Breast epithelium (tissue), 4 donors: Measurements from ENCODE around the gene C2CD2L. TPM values are rescaled to one million over a fixed set of nuclear protein-coding genes. Genes with fewer than 3 reads are reported as not detected.
"Not testable (repeated sequence)": the region's sequence is repeated elsewhere in the genome, so short reads cannot be mapped to it uniquely, and the experiment has no call there.

ENCODE experiments used
- DNase-seq, 2 donors: peaks; one replicate each; pipeline ENCODE4 v3.0.0-alpha.2; 2019; ENCODE audit warnings: low spot score in 2 of 2
- H3K27ac ChIP-seq, 2 donors: fragments of 200-600 bp; sonication (generic) in 1 of 2; one replicate each; pipeline ENCODE4 v1.5.1; 2016 to 2019; ENCODE audit warnings: mild to moderate bottlenecking in 1 of 2
- H3K27me3 ChIP-seq, 2 donors: fragments of 200-600 bp; sonication (generic) in 1 of 2; one replicate each; pipeline versions ENCODE4 v1.5.1 to v1.6.0; 2017 to 2019; ENCODE audit warnings: control low read depth in 1 of 2, mild to moderate bottlenecking in 1 of 2
- H3K36me3 ChIP-seq: fragments of 200-600 bp; one replicate; pipeline ENCODE4 v1.5.1; 2019
- H3K4me1 ChIP-seq, 2 donors: fragments of 200-600 bp; sonication (generic); one replicate each; pipeline ENCODE4 v1.5.1; 2016 to 2019; ENCODE audit warnings: control low read depth in 1 of 2
- H3K4me3 ChIP-seq, 3 donors: fragments of 200-600 bp; sonication (generic); 1 replicate in 2 of 3; 2 replicates in 1 of 3; pipeline ENCODE4 v1.5.1; 2016 to 2019; ENCODE audit warnings: mild to moderate bottlenecking in 3 of 3, moderate library complexity in 2 of 3
- H3K9me3 ChIP-seq, 2 donors: fragments of 200-600 bp; sonication (generic) in 1 of 2; one replicate each; pipeline ENCODE4 v1.5.1; 2016 to 2019; ENCODE audit warnings: control low read depth in 1 of 2
- CTCF ChIP-seq, 3 donors: fragments of 450-650 bp; IDR thresholded peaks; one replicate each; pipeline ENCODE4 v1.5.1; 2016 to 2017; ENCODE audit warnings: antibody characterized with exemption in 3 of 3, mild to moderate bottlenecking in 3 of 3, moderate library complexity in 3 of 3
- POLR2A ChIP-seq: fragments of 450-650 bp; IDR thresholded peaks from one replicate; pipeline ENCODE4 v1.6.1; 2016; ENCODE audit warnings: antibody characterized with exemption, mild to moderate bottlenecking, moderate library complexity
- POLR2AphosphoS5 ChIP-seq, 3 donors: sonication (generic); formaldehyde crosslinking; IDR thresholded peaks; one replicate each; pipeline ENCODE4 v1.6.1; 2017; ENCODE audit warnings: antibody characterized with exemption in 3 of 3
- intact Hi-C: fragments of 100-400 bp; cut with DNase I; formaldehyde crosslinking; loops from one replicate; pipeline ENCODE4 v1.15.1; 2023; ENCODE audit warnings: low total_unique reads
- total RNA-seq, 3 donors: library from RNA; depleted of rRNA; stranded (reverse); fragments of >200 nt; gene quantifications; one replicate each; pipeline ENCODE4 v1.1.0, GENCODE V29; 2016

The C2CD2L gene
- total RNA-seq, 3 donors from 2014 or later, result 5.1 to 6.9 (median 6.3) TPM

GRCh38 chr11:119126675-119127268 lies 19.6 kb downstream of the C2CD2L start:
- DNase-seq, result no peak
- no peak overlapping the region for H3K27ac ChIP-seq
- H3K4me1 ChIP-seq, result peaks cover 4 to 7% of the 10 kb centered on the region in 2 donors
- no peaks in the 10 kb centered on the region for H3K27me3 ChIP-seq
- TF ChIP-seq POLR2AphosphoS5 (IDR thresholded peaks at IDR 0.05), result no peak
- TF ChIP-seq CTCF (IDR thresholded peaks at IDR 0.05), result no peak
- TF ChIP-seq POLR2A, result no peak
- H3K4me3 ChIP-seq, result no peak overlapping the region
- H3K9me3 ChIP-seq, result no peaks in the 10 kb centered on the region
- intact Hi-C loops, result no loop called here
- H3K36me3 ChIP-seq, result no peaks in the 10 kb centered on the region

- H3K36me3 ChIP-seq, result no peaks in the 10 kb centered on the region
- no peak overlapping the region for H3K27ac ChIP-seq
- TF ChIP-seq CTCF (IDR thresholded peaks at IDR 0.05) (no peak), POLR2AphosphoS5 (IDR thresholded peaks at IDR 0.05) (no peak), POLR2A (no peak)
- intact Hi-C loops, result no loop called here
- H3K4me1 ChIP-seq, result no peaks in the 10 kb centered on the region
- no peaks in the 10 kb centered on the region for H3K9me3 ChIP-seq
- H3K4me3 ChIP-seq, result no peak overlapping the region
- H3K27me3 ChIP-seq, result no peaks in the 10 kb centered on the region
- no peak for DNase-seq
These were observed 23.5 kb downstream of the C2CD2L start for GRCh38 chr11:119130662-119131061.

GRCh38 chr11:119134389-119134978 lies 27.3 kb downstream of the C2CD2L start:
- DNase-seq, result no peak
- H3K4me1 ChIP-seq, result no peaks in the 10 kb centered on the region
- no peaks in the 10 kb centered on the region for H3K9me3 ChIP-seq
- TF ChIP-seq CTCF (IDR thresholded peaks at IDR 0.05) (peak in 1 of 3 donors; percentile 13), POLR2A (no peak)
- H3K36me3 ChIP-seq, result no peaks in the 10 kb centered on the region
- intact Hi-C loops, result no loop called here
- H3K27me3 ChIP-seq, result no peaks in the 10 kb centered on the region
- no peak overlapping the region for H3K4me3 ChIP-seq
- no peak overlapping the region for H3K27ac ChIP-seq

- H3K4me3 ChIP-seq, DNase-seq, H3K4me1 ChIP-seq, H3K9me3 ChIP-seq, H3K27me3 ChIP-seq, H3K27ac ChIP-seq, intact Hi-C loops, H3K36me3 ChIP-seq: not testable (repeated sequence)
These were observed 32.1 kb downstream of the C2CD2L start for GRCh38 chr11:119139276-119139675.

- peak in 1 of 2 donors; percentile 30 for DNase-seq
- Histone ChIP-seq H3K36me3 (no peaks in the 10 kb centered on the region), H3K27me3 (peaks cover 0 to 10% of the 10 kb centered on the region in 2 donors), H3K9me3 (no peaks in the 10 kb centered on the region), H3K27ac (no peak overlapping the region), H3K4me1 (no peaks in the 10 kb centered on the region), H3K4me3 (peak overlapping the region in 1 of 3 donors; percentile 35)
- TF ChIP-seq POLR2A (no peak), CTCF (IDR thresholded peaks at IDR 0.05) (peak in 2 of 3 donors; percentile 45 to 62)
- intact Hi-C loops, result no loop called here
These were observed 37.8 kb downstream of the C2CD2L start for GRCh38 chr11:119144825-119145486.
